ENCODE results near the gene IFRD1.
"Not testable (repeated sequence)": the region's sequence is repeated elsewhere in the genome, so short reads cannot be mapped to it uniquely, and the experiment has no call there.

DNA sequence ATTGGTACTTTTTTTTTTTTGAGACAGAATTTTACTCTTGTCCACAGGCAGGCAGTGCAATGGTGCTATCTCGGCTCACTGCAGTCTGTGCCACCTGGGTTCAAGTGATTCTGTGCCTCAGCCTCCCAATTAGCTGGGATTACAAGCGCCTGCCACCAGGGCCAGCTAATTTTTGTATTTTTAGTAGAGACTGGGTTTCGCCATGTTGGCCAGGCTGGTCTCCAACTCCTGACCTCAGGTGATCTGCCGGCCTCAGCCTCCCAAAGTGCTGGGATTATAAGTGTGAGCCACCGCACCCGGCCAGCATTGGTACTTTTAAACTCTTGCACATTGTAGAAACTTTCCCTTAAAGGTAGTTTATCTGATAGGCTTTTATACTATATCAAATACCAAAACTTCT is 3.9 kb downstream of the IFRD1 start:
- not testable (repeated sequence) for TF ChIP-seq ZNF621 (tag by site-specific recombination; IDR thresholded peaks at IDR 0.05); ZNF558 (tag by site-specific recombination; IDR thresholded peaks at IDR 0.05); ZNF658 (tag by site-specific recombination; IDR thresholded peaks at IDR 0.05); ZNF76 (tag by site-specific recombination; IDR thresholded peaks at IDR 0.05; ENCODE audit: borderline replicate concordance, low read depth); ZNF324 (tag by site-specific recombination; IDR thresholded peaks at IDR 0.05); ZNF121 (tag by site-specific recombination; IDR thresholded peaks at IDR 0.05); ZNF747 (tag by site-specific recombination; IDR thresholded peaks at IDR 0.05)
- TF ChIP-seq, protein P1, sequence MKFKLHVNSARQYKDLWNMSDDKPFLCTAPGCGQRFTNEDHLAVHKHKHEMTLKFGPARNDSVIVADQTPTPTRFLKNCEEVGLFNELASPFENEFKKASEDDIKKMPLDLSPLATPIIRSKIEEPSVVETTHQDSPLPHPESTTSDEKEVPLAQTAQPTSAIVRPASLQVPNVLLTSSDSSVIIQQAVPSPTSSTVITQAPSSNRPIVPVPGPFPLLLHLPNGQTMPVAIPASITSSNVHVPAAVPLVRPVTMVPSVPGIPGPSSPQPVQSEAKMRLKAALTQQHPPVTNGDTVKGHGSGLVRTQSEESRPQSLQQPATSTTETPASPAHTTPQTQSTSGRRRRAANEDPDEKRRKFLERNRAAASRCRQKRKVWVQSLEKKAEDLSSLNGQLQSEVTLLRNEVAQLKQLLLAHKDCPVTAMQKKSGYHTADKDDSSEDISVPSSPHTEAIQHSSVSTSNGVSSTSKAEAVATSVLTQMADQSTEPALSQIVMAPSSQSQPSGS (tag by site-specific recombination; IDR thresholded peaks at IDR 0.05; ENCODE audit: low read depth) = not testable (repeated sequence)
- TF ChIP-seq, protein P2, sequence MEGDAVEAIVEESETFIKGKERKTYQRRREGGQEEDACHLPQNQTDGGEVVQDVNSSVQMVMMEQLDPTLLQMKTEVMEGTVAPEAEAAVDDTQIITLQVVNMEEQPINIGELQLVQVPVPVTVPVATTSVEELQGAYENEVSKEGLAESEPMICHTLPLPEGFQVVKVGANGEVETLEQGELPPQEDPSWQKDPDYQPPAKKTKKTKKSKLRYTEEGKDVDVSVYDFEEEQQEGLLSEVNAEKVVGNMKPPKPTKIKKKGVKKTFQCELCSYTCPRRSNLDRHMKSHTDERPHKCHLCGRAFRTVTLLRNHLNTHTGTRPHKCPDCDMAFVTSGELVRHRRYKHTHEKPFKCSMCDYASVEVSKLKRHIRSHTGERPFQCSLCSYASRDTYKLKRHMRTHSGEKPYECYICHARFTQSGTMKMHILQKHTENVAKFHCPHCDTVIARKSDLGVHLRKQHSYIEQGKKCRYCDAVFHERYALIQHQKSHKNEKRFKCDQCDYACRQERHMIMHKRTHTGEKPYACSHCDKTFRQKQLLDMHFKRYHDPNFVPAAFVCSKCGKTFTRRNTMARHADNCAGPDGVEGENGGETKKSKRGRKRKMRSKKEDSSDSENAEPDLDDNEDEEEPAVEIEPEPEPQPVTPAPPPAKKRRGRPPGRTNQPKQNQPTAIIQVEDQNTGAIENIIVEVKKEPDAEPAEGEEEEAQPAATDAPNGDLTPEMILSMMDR (tag by site-specific recombination; IDR thresholded peaks at IDR 0.05) = not testable (repeated sequence)
- TF ChIP-seq, protein P3, sequence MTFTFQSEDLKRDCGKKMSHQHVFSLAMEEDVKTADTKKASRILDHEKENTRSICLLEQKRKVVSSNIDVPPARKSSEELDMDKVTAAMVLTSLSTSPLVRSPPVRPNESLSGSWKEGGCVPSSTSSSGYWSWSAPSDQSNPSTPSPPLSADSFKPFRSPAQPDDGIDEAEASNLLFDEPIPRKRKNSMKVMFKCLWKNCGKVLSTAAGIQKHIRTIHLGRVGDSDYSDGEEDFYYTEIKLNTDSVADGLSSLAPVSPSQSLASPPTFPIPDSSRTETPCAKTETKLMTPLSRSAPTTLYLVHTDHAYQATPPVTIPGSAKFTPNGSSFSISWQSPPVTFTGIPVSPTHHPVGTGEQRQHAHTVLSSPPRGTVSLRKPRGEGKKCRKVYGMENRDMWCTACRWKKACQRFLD (tag by site-specific recombination; IDR thresholded peaks at IDR 0.05) = not testable (repeated sequence)

Measured in HEK293 (cell line).